ENCODE measurements around the gene DRD4. TPM values are rescaled to one million over a fixed set of nuclear protein-coding genes. Genes with fewer than 3 reads are reported as not detected.

The DRD4 gene
- total RNA-seq, 2 experiments from 2014 or later = 0.70 to 0.82 TPM

DNA sequence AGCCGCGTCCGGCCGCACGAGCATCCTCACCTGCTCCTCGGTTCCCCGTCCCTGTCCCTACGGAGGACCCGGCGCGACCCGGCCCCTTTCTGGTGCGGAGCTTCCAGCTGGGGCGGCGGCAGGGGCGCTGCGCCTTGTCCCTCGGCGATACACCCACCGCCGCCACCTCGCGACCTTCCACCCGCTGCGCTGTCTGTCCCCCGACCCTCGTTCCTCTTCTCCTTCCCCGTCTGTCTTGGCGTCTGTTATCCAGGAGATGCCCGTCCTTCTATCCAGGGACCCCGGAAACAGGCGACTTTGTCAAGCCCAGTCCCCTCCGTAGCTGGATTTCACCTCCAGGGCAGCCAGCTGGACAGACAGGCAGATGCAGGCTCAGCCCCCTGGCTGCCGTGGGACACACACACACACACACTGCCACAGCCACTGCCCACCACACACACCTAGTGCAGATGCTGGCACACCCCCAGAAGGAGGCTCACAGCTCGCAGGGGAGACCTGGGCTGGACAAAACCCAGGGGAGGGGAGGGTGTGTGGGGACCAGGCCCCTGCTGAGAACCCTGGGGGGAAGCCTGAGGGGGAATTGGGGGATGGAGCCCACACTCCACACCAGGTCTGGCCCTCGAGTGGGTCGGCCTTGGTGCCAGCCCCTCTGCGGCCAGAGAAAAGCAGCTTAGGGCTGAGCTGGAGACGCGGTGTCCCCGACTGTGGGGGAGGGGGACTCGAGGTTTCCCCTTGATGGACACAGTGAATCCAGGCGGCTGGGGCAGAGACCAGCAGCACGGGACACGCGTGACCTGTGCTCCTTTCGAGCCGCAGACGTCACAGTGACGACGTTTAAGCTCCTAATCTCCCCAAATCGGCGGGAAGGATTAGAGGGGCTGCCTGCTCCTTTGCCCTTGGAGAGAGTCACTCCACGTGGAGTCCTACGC lies 788 bp downstream of the DRD4 start:
- DNase-seq (no peak), ATAC-seq (ENCODE audit: poor library complexity) (no peak)
- Histone ChIP-seq H3K36me3 (ENCODE audit: insufficient read depth, low read length) (no peaks in the 10 kb centered on the region), H3K9me3 (ENCODE audit: control insufficient read depth in 1 of 2, insufficient read depth in 1 of 2, low read length in 2 of 2) (peaks cover 0 to 23% of the 10 kb centered on the region in 2 experiments), H3K4me1 (ENCODE audit: insufficient read depth, low read length) (peaks cover 33% of the 10 kb centered on the region), H3K27ac (ENCODE audit: low read depth in 1 of 2, low read length in 2 of 2) (no peak overlapping the region), H3K4me3 (ENCODE audit: low read length) (no peak overlapping the region), H3K27me3 (ENCODE audit: control insufficient read depth in 1 of 2, insufficient read depth in 2 of 2, low read length in 2 of 2) (peaks cover 29 to 32% of the 10 kb centered on the region in 2 experiments)
- H3K36me3 Mint-ChIP-seq (ENCODE audit: low read depth) = no peaks in the 10 kb centered on the region
- H3K4me1 Mint-ChIP-seq (ENCODE audit: low read depth) = peaks cover 12% of the 10 kb centered on the region
- no peak overlapping the region for H3K27ac Mint-ChIP-seq
- TF ChIP-seq, protein P1, sequence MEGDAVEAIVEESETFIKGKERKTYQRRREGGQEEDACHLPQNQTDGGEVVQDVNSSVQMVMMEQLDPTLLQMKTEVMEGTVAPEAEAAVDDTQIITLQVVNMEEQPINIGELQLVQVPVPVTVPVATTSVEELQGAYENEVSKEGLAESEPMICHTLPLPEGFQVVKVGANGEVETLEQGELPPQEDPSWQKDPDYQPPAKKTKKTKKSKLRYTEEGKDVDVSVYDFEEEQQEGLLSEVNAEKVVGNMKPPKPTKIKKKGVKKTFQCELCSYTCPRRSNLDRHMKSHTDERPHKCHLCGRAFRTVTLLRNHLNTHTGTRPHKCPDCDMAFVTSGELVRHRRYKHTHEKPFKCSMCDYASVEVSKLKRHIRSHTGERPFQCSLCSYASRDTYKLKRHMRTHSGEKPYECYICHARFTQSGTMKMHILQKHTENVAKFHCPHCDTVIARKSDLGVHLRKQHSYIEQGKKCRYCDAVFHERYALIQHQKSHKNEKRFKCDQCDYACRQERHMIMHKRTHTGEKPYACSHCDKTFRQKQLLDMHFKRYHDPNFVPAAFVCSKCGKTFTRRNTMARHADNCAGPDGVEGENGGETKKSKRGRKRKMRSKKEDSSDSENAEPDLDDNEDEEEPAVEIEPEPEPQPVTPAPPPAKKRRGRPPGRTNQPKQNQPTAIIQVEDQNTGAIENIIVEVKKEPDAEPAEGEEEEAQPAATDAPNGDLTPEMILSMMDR (IDR thresholded peaks at IDR 0.05) = no peak
- peak overlapping the region; percentile 7 for H3K4me3 Mint-ChIP-seq
- H3K27me3 Mint-ChIP-seq = peaks cover 43% of the 10 kb centered on the region
- ChIA-PET POLR2A (no interaction called here), CTCF (no interaction called here)
- no peaks in the 10 kb centered on the region for H3K9me3 Mint-ChIP-seq
- intact Hi-C loops (cut with DNase I, micrococcal nuclease) = no loop called here

GRCh38 chr11:638631-639331 lies 1.7 kb downstream of the DRD4 start:
- H3K27me3 Mint-ChIP-seq = peaks cover 40% of the 10 kb centered on the region
- peaks cover 29 to 32% of the 10 kb centered on the region in 2 experiments for H3K27me3 ChIP-seq (ENCODE audit: control insufficient read depth in 1 of 2, insufficient read depth in 2 of 2, low read length in 2 of 2)
- peaks cover 12% of the 10 kb centered on the region for H3K4me1 Mint-ChIP-seq (ENCODE audit: low read depth)
- TF ChIP-seq, protein P1 (IDR thresholded peaks at IDR 0.05) = no peak
- H3K27ac Mint-ChIP-seq = no peak overlapping the region
- H3K4me3 ChIP-seq (ENCODE audit: low read length) = no peak overlapping the region
- H3K9me3 Mint-ChIP-seq = no peaks in the 10 kb centered on the region
- H3K4me1 ChIP-seq (ENCODE audit: insufficient read depth, low read length) = peaks cover 33% of the 10 kb centered on the region
- peak overlapping the region; percentile 2 for H3K4me3 Mint-ChIP-seq
- no peak for ATAC-seq (ENCODE audit: poor library complexity)
- DNase-seq = no peak
- CTCF ChIA-PET = no interaction called here
- peaks cover 0 to 23% of the 10 kb centered on the region in 2 experiments for H3K9me3 ChIP-seq (ENCODE audit: control insufficient read depth in 1 of 2, insufficient read depth in 1 of 2, low read length in 2 of 2)
- intact Hi-C loops (cut with DNase I, micrococcal nuclease) = no loop called here
- no peaks in the 10 kb centered on the region for H3K36me3 Mint-ChIP-seq (ENCODE audit: low read depth)
- no peak overlapping the region for H3K27ac ChIP-seq (ENCODE audit: low read depth in 1 of 2, low read length in 2 of 2)
- peaks cover 5% of the 10 kb centered on the region for H3K36me3 ChIP-seq (ENCODE audit: insufficient read depth, low read length)
- POLR2A ChIA-PET = interaction anchor here (0.6 kb wide), 1 partner anchor 74 kb away, joined by 3 read pairs; no protein-coding TSS in a partner anchor

DNA sequence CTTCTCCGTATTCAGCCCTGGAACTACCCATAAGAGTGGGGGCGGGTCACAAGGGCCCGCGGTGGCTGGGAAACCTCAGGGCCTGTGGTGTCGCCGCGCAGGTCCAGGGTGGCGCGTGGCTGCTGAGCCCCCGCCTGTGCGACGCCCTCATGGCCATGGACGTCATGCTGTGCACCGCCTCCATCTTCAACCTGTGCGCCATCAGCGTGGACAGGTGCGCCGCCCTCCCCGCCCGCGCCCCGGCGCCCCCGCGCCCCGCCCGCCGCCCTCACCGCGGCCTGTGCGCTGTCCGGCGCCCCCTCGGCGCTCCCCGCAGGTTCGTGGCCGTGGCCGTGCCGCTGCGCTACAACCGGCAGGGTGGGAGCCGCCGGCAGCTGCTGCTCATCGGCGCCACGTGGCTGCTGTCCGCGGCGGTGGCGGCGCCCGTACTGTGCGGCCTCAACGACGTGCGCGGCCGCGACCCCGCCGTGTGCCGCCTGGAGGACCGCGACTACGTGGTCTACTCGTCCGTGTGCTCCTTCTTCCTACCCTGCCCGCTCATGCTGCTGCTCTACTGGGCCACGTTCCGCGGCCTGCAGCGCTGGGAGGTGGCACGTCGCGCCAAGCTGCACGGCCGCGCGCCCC lies 2.4 kb downstream of the DRD4 start:
- ATAC-seq (ENCODE audit: poor library complexity) = peak; percentile 30
- Histone ChIP-seq H3K27me3 (ENCODE audit: control insufficient read depth in 1 of 2, insufficient read depth in 2 of 2, low read length in 2 of 2) (peaks cover 29 to 32% of the 10 kb centered on the region in 2 experiments), H3K36me3 (ENCODE audit: insufficient read depth, low read length) (peaks cover 12% of the 10 kb centered on the region), H3K4me1 (ENCODE audit: insufficient read depth, low read length) (peaks cover 33% of the 10 kb centered on the region), H3K9me3 (ENCODE audit: control insufficient read depth in 1 of 2, insufficient read depth in 1 of 2, low read length in 2 of 2) (peaks cover 0 to 23% of the 10 kb centered on the region in 2 experiments), H3K27ac (ENCODE audit: low read depth in 1 of 2, low read length in 2 of 2) (no peak overlapping the region), H3K4me3 (ENCODE audit: low read length) (no peak overlapping the region)
- TF ChIP-seq, protein P1 (IDR thresholded peaks at IDR 0.05) = no peak
- H3K27ac Mint-ChIP-seq = no peak overlapping the region
- H3K27me3 Mint-ChIP-seq = peaks cover 40% of the 10 kb centered on the region
- intact Hi-C loops (cut with DNase I, micrococcal nuclease) = no loop called here
- DNase-seq = peak in 1 of 14 experiments; percentile 33
- H3K36me3 Mint-ChIP-seq (ENCODE audit: low read depth) = no peaks in the 10 kb centered on the region
- CTCF ChIA-PET = no interaction called here
- H3K4me1 Mint-ChIP-seq (ENCODE audit: low read depth) = peaks cover 12% of the 10 kb centered on the region
- no peak overlapping the region for H3K4me3 Mint-ChIP-seq
- POLR2A ChIA-PET = interaction anchor here (0.6 kb wide), 1 partner anchor 75 kb away, joined by 3 read pairs; no protein-coding TSS in a partner anchor
- no peaks in the 10 kb centered on the region for H3K9me3 Mint-ChIP-seq

Data from CD4-positive, alpha-beta T cell (primary cell).